Endodermal cell (in vitro differentiated cells): ENCODE results near the gene XDH. TPM values are rescaled to one million over a fixed set of nuclear protein-coding genes. Genes with fewer than 3 reads are reported as not detected.

Experiments used
- DNase-seq: peaks from one replicate; pipeline ENCODE4 v3.0.0-alpha.2; 2017
- H3K27ac ChIP-seq: 2 replicates; pipeline ENCODE4 v1.5.1; 2013; ENCODE audit warnings: mild to moderate bottlenecking, low read depth, low read length, moderate library complexity
- H3K27me3 ChIP-seq: 2 replicates; pipeline ENCODE4 v1.6.1; 2013; ENCODE audit warnings: mild to moderate bottlenecking, low read length, moderate library complexity; ENCODE audit not compliant: insufficient read depth, control insufficient read depth, poor library complexity, severe bottlenecking
- H3K36me3 ChIP-seq: 2 replicates; pipeline ENCODE4 v1.7.0; 2013; ENCODE audit warnings: mild to moderate bottlenecking, low read length, moderate library complexity; ENCODE audit not compliant: control insufficient read depth, insufficient read depth
- H3K4me1 ChIP-seq: one replicate; pipeline ENCODE4 v1.7.0; 2013; ENCODE audit warnings: low read length; ENCODE audit not compliant: control insufficient read depth, insufficient read depth
- H3K4me3 ChIP-seq: 2 replicates; pipeline ENCODE4 v1.5.1; 2013; ENCODE audit warnings: mild to moderate bottlenecking, low read length, moderate library complexity
- H3K9ac ChIP-seq: 2 replicates; pipeline ENCODE4 v1.6.1; 2013; ENCODE audit warnings: mild to moderate bottlenecking, low read length, moderate library complexity; ENCODE audit not compliant: poor library complexity, severe bottlenecking; ENCODE audit errors: extremely low read depth
- H3K9me3 ChIP-seq: 2 replicates; pipeline ENCODE4 v1.6.1; 2013; ENCODE audit warnings: mild to moderate bottlenecking, low read length, moderate library complexity; ENCODE audit not compliant: control insufficient read depth
- H3K27ac Mint-ChIP-seq: 2 replicates; pipeline ENCODE4 v1.8.0; 2020; ENCODE audit warnings: mixed read lengths
- H3K27me3 Mint-ChIP-seq: 2 replicates; pipeline ENCODE4 v1.8.0; 2021; ENCODE audit warnings: mild to moderate bottlenecking, mixed read lengths; ENCODE audit not compliant: insufficient read depth
- H3K36me3 Mint-ChIP-seq: 2 replicates; pipeline ENCODE4 v1.8.0; 2020; ENCODE audit warnings: low read depth, mixed read lengths
- H3K4me1 Mint-ChIP-seq: 2 replicates; pipeline ENCODE4 v1.8.0; 2020; ENCODE audit warnings: mixed read lengths
- H3K4me3 Mint-ChIP-seq: 2 replicates; pipeline ENCODE4 v1.8.0; 2020; ENCODE audit warnings: mild to moderate bottlenecking, moderate library complexity, mixed read lengths
- H3K9me3 Mint-ChIP-seq: 2 replicates; pipeline ENCODE4 v1.8.0; 2020; ENCODE audit warnings: mild to moderate bottlenecking, mixed read lengths
- WGBS, 2 experiments: methylation state at CpG; one replicate each; pipeline versions ENCODE4 v1.1.5 to v1.1.7; 2013; ENCODE audit warnings: missing lambda C conversion rate in 2 of 2, mixed read lengths in 1 of 2; ENCODE audit not compliant: insufficient coverage in 1 of 2, insufficient read length in 1 of 2; 5-methylcytosine and 5-hydroxymethylcytosine counted together
- total RNA-seq, 2 donors: library from RNA; stranded (reverse); fragmentation: NEBNext Ultra II Directional in 1 of 2; extraction: Animal tissue kit (Norgen Biotek cat#: 25700) in 1 of 2; gene quantifications; 2 replicates in 1 of 2; 3 replicates in 1 of 2; pipeline ENCODE4 v1.2.1, GENCODE V29; 2021
- TF ChIP-seq, protein P1 (sequence below): fragments of 200-600 bp; sonication (generic); conservative IDR thresholded peaks from 2 replicates; pipeline ENCODE4 v1.5.0; 2021; ENCODE audit warnings: antibody characterized with exemption, mild to moderate bottlenecking

The XDH gene
- total RNA-seq, 2 donors from 2014 or later, result 1.9 to 4.0 TPM

DNA sequence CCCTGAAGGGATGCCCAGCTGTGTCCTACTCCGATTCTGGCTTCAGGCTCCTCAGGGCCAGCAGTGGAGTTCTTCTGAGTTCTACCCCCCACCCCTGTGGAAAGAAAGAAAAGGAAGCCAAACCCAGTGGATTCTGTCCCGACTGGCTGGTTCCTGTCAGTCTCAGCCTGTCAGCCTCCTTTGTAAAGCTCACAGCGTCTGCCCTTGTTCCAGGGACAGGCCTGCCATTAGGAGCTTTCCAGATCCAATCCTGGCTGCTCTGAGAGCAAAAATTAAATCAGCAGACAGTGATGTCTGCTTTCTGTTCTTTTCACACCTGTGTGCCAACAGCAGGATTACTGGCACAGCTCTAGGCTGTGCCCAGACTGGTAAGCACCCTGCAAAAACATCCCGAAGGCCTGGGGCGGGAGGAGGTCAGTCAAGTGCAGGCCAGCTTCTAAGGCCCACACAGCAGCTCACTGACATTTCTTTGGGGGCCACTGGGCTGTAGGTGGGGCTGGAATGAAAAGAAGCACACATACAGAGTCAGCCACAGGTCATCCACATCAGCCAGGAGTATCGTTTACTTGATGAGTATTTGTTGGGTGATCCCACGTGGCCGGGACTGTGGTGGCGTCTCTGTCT lies 111.5 kb downstream of the XDH start:
- Histone ChIP-seq H3K4me3 (no peak overlapping the region), H3K27me3 (no peaks in the 10 kb centered on the region), H3K36me3 (no peaks in the 10 kb centered on the region), H3K9me3 (peaks cover 14% of the 10 kb centered on the region), H3K4me1 (peaks cover 21% of the 10 kb centered on the region), H3K9ac (no peak overlapping the region), H3K27ac (no peak overlapping the region)
- H3K4me1 Mint-ChIP-seq, result peaks cover 38% of the 10 kb centered on the region
- 76 to 91% methylated on average over 5 to 9 of the region's 9 CpGs for WGBS, 2 experiments
- H3K36me3 Mint-ChIP-seq, result no peaks in the 10 kb centered on the region
- no peak for DNase-seq
- peaks cover 3% of the 10 kb centered on the region for H3K27me3 Mint-ChIP-seq
- H3K4me3 Mint-ChIP-seq, result no peak overlapping the region
- H3K27ac Mint-ChIP-seq, result no peak overlapping the region
- TF ChIP-seq, protein P1, sequence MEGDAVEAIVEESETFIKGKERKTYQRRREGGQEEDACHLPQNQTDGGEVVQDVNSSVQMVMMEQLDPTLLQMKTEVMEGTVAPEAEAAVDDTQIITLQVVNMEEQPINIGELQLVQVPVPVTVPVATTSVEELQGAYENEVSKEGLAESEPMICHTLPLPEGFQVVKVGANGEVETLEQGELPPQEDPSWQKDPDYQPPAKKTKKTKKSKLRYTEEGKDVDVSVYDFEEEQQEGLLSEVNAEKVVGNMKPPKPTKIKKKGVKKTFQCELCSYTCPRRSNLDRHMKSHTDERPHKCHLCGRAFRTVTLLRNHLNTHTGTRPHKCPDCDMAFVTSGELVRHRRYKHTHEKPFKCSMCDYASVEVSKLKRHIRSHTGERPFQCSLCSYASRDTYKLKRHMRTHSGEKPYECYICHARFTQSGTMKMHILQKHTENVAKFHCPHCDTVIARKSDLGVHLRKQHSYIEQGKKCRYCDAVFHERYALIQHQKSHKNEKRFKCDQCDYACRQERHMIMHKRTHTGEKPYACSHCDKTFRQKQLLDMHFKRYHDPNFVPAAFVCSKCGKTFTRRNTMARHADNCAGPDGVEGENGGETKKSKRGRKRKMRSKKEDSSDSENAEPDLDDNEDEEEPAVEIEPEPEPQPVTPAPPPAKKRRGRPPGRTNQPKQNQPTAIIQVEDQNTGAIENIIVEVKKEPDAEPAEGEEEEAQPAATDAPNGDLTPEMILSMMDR, result no peak
- H3K9me3 Mint-ChIP-seq, result peaks cover 12% of the 10 kb centered on the region

- peaks cover 5% of the 10 kb centered on the region for H3K27me3 Mint-ChIP-seq
Measured at GRCh38 chr2:31300309-31300708, 114.2 kb downstream of the XDH start.

DNA sequence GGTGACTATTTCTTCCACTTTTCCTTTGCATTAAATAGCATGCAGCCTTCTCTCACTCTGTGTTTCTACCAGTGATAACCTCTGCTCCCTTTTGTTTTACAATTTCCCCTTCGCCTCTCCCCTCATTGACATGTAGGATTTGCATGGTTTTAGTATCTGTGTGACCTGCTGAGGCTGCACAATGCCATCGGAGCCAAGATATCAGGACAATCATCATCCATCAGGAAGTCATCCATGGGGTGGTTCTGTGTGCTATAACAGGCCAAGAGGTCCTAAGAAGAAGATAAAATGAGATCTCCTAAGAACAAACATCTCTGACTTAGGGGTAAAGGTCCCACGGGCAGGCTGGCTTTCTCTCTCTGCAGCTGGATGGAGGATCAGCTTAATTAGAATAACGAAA lies 115.0 kb downstream of the XDH start:
- Histone ChIP-seq H3K9me3 (no peaks in the 10 kb centered on the region), H3K9ac (no peak overlapping the region), H3K4me3 (peak overlapping the region; percentile 11), H3K27ac (no peak overlapping the region), H3K27me3 (no peaks in the 10 kb centered on the region), H3K4me1 (peaks cover 24% of the 10 kb centered on the region), H3K36me3 (no peaks in the 10 kb centered on the region)
- Mint-ChIP-seq H3K4me3 (no peak overlapping the region), H3K36me3 (no peaks in the 10 kb centered on the region), H3K9me3 (no peaks in the 10 kb centered on the region), H3K27ac (no peak overlapping the region), H3K4me1 (peaks cover 53% of the 10 kb centered on the region), H3K27me3 (peaks cover 9% of the 10 kb centered on the region)
- WGBS, 2 experiments, result 0 to 13% methylated on average over 1 to 4 of the region's 4 CpGs
- DNase-seq, result peak; percentile 74
- TF ChIP-seq, protein P1, result no peak

More at GRCh38 chr2:31300309-31300708, 114.2 kb downstream of the XDH start:
- Histone ChIP-seq H3K4me3 (no peak overlapping the region), H3K27ac (no peak overlapping the region), H3K27me3 (no peaks in the 10 kb centered on the region), H3K9me3 (no peaks in the 10 kb centered on the region), H3K36me3 (no peaks in the 10 kb centered on the region), H3K9ac (no peak overlapping the region), H3K4me1 (peaks cover 28% of the 10 kb centered on the region)
- TF ChIP-seq, protein P1, result no peak
- no peaks in the 10 kb centered on the region for H3K36me3 Mint-ChIP-seq
- H3K4me1 Mint-ChIP-seq, result peaks cover 53% of the 10 kb centered on the region
- no peaks in the 10 kb centered on the region for H3K9me3 Mint-ChIP-seq
- H3K4me3 Mint-ChIP-seq, result no peak overlapping the region
- H3K27ac Mint-ChIP-seq, result no peak overlapping the region
- DNase-seq, result no peak
